ENCODE results near the gene FIBCD1. TPM values are rescaled to one million over a fixed set of nuclear protein-coding genes. Genes with fewer than 3 reads are reported as not detected.

FIBCD1 gene
- total and polyA plus RNA-seq, 2 of the 8 experiments (the other 6 are each of a cell fraction or from before 2014, with no cell fraction given), result 6.1 to 8.8 TPM

DNA sequence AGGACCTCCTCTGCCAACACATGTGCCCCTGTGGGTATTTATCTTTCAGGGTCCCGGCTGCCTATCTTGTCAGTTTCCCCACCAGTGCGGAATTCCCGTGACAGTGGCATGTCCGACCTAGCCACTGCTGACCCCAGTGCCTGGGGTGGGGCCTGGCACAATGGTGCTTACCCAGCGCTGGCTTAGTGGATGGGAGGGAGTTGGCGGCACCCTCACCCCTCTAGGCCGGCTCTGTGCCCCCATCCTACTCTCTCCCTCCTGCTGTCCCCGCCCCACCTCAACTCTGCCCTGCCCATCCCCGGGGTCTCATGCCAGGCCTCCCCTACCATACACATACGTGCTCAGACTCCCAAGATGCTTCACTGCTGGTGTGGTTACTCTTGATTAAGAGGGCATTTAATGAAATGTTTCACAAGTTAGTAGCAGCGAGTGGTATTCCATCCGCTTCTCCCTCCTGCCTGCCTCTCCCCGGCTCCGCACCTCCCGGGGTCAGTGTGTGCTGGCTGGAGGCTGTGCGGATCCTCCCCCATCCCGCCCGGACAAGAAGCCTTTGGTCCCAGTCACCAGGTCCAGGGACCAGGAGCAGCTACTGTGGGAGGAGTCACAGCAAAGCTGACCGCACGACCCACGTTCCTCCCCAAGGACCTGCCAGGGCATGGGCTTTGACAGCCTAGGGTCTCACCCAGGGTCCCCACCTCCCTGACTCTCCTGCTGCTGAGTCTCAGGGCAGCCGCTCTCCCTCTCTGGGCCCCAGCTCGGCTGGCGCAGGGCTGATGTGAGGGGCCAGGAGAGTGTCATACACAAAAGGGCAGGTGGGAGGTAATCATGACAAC, 32.9 kb downstream of the FIBCD1 start (continued):
- TF ChIP-seq, protein P1, sequence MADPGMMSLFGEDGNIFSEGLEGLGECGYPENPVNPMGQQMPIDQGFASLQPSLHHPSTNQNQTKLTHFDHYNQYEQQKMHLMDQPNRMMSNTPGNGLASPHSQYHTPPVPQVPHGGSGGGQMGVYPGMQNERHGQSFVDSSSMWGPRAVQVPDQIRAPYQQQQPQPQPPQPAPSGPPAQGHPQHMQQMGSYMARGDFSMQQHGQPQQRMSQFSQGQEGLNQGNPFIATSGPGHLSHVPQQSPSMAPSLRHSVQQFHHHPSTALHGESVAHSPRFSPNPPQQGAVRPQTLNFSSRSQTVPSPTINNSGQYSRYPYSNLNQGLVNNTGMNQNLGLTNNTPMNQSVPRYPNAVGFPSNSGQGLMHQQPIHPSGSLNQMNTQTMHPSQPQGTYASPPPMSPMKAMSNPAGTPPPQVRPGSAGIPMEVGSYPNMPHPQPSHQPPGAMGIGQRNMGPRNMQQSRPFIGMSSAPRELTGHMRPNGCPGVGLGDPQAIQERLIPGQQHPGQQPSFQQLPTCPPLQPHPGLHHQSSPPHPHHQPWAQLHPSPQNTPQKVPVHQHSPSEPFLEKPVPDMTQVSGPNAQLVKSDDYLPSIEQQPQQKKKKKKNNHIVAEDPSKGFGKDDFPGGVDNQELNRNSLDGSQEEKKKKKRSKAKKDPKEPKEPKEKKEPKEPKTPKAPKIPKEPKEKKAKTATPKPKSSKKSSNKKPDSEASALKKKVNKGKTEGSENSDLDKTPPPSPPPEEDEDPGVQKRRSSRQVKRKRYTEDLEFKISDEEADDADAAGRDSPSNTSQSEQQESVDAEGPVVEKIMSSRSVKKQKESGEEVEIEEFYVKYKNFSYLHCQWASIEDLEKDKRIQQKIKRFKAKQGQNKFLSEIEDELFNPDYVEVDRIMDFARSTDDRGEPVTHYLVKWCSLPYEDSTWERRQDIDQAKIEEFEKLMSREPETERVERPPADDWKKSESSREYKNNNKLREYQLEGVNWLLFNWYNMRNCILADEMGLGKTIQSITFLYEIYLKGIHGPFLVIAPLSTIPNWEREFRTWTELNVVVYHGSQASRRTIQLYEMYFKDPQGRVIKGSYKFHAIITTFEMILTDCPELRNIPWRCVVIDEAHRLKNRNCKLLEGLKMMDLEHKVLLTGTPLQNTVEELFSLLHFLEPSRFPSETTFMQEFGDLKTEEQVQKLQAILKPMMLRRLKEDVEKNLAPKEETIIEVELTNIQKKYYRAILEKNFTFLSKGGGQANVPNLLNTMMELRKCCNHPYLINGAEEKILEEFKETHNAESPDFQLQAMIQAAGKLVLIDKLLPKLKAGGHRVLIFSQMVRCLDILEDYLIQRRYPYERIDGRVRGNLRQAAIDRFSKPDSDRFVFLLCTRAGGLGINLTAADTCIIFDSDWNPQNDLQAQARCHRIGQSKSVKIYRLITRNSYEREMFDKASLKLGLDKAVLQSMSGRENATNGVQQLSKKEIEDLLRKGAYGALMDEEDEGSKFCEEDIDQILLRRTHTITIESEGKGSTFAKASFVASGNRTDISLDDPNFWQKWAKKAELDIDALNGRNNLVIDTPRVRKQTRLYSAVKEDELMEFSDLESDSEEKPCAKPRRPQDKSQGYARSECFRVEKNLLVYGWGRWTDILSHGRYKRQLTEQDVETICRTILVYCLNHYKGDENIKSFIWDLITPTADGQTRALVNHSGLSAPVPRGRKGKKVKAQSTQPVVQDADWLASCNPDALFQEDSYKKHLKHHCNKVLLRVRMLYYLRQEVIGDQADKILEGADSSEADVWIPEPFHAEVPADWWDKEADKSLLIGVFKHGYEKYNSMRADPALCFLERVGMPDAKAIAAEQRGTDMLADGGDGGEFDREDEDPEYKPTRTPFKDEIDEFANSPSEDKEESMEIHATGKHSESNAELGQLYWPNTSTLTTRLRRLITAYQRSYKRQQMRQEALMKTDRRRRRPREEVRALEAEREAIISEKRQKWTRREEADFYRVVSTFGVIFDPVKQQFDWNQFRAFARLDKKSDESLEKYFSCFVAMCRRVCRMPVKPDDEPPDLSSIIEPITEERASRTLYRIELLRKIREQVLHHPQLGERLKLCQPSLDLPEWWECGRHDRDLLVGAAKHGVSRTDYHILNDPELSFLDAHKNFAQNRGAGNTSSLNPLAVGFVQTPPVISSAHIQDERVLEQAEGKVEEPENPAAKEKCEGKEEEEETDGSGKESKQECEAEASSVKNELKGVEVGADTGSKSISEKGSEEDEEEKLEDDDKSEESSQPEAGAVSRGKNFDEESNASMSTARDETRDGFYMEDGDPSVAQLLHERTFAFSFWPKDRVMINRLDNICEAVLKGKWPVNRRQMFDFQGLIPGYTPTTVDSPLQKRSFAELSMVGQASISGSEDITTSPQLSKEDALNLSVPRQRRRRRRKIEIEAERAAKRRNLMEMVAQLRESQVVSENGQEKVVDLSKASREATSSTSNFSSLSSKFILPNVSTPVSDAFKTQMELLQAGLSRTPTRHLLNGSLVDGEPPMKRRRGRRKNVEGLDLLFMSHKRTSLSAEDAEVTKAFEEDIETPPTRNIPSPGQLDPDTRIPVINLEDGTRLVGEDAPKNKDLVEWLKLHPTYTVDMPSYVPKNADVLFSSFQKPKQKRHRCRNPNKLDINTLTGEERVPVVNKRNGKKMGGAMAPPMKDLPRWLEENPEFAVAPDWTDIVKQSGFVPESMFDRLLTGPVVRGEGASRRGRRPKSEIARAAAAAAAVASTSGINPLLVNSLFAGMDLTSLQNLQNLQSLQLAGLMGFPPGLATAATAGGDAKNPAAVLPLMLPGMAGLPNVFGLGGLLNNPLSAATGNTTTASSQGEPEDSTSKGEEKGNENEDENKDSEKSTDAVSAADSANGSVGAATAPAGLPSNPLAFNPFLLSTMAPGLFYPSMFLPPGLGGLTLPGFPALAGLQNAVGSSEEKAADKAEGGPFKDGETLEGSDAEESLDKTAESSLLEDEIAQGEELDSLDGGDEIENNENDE (IDR thresholded peaks at IDR 0.05; ENCODE audit: insufficient replicate concordance, low read length), result no peak
- TF ChIP-seq RAD21 (IDR thresholded peaks at IDR 0.05 in 1 of 2, conservative IDR thresholded peaks at IDR 0.05 in 1 of 2; ENCODE audit: low read depth in 2 of 2, low read length in 2 of 2) (no peak), SAP30 (IDR thresholded peaks at IDR 0.05; ENCODE audit: insufficient read depth, insufficient replicate concordance, low read length) (no peak), YY1 (IDR thresholded peaks at IDR 0.05; ENCODE audit: low read depth, low read length) (no peak), BACH1 (IDR thresholded peaks at IDR 0.05; ENCODE audit: low read length) (no peak), PHF8 (conservative IDR thresholded peaks at IDR 0.05; ENCODE audit: low read depth, low read length) (no peak), EZH2 (IDR thresholded peaks at IDR 0.05; ENCODE audit: low read depth, low read length, severe bottlenecking) (no peak), TEAD4 (IDR thresholded peaks at IDR 0.05; ENCODE audit: low read depth, low read length) (no peak), NANOG (IDR thresholded peaks at IDR 0.05; ENCODE audit: insufficient read depth, low read depth, low read length, poor library complexity, severe bottlenecking) (no peak)
